Fibroblast of upper back skin (primary cell): ENCODE data around the gene PHF23.

Experiments used
- DNase-seq: peaks from one replicate; pipeline ENCODE4 v3.0.0-alpha.2; 2013

Gene PHF23

DNA sequence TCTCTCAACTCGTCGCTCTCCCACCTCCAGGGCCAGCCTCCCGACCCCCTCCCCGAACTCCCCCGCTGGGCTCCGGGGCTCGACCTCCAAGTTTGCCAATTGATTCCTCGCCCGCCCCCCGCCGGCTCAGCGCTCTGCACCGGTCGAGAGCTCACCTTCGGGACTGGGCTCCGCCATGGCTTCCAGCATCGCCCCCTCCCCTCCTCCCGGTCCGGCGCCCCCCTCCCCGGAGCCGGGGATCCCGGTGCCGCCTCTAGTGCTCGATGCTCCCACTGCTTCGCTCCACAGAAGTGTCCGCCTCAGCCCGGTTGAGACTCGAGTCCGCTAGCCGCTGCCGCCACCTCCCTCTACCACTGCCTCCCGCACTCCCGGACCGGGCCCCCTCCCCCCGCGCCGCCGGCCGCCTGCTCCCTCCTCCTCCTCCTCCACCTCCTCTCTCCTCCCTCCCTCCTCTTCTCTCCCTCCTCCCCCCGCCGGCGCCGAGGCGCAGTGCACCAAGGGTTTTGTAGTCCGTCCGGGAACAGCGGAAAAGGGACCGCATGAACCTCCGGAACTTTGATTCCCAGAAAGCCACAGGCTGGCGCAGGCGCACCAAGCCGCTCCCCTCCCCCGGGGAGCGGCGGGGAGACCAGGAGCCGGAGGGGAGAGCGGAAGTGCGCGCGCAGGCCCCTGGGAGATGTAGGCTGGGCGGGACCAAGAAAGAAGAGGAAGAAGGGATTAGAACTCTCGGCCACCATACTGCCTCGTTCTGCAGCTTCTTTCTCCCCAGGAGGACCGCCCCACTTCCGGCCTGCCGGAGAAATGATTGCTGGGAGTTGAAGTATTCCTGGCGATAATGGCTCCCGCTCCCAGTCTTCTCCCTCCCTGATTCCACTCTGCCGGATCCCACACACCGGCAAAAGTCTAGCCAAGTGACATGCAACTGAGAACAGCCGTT lies at the start of gene PHF23:
Gene PHF23, minus strand, starts transcription at position 367 of the 937 bp plus-strand sequence. Its CDS starts 178 bp downstream, at position 189.
- DNase-seq, result peak; percentile 100

DNA sequence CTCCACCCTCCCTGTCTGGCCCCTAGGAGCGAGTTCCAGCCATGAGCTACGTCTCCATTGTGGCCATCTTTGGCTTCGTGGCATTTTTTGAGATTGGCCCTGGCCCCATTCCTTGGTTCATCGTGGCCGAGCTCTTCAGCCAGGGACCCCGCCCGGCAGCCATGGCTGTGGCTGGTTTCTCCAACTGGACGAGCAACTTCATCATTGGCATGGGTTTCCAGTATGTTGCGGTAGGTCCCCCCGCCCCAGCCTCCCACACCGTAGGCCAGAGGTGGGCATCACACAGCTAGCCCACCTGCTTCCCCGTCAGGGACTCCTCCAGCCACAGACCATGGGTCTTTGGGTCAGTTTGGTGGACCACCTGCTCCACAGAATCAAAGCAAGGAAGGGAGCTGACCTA lies 46.4 kb upstream of the PHF23 start:
- DNase-seq, result no peak

DNA sequence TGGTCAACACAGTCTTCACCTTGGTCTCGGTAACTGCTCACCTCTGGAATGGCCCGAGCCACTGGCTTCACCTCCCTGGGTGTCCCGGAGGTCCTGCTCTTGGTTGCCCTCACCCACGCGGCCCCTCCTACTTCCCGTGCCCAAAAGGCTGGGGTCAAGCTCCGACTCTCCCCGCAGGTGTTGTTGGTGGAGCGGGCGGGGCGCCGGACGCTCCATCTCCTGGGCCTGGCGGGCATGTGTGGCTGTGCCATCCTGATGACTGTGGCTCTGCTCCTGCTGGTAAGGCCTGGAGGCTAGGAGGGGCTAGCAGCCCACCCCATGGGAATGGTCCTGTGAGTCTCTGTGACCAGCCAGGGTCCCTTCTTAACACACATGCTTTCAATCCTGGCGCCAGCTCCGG lies 45.7 kb upstream of the PHF23 start:
- DNase-seq, result no peak

DNA sequence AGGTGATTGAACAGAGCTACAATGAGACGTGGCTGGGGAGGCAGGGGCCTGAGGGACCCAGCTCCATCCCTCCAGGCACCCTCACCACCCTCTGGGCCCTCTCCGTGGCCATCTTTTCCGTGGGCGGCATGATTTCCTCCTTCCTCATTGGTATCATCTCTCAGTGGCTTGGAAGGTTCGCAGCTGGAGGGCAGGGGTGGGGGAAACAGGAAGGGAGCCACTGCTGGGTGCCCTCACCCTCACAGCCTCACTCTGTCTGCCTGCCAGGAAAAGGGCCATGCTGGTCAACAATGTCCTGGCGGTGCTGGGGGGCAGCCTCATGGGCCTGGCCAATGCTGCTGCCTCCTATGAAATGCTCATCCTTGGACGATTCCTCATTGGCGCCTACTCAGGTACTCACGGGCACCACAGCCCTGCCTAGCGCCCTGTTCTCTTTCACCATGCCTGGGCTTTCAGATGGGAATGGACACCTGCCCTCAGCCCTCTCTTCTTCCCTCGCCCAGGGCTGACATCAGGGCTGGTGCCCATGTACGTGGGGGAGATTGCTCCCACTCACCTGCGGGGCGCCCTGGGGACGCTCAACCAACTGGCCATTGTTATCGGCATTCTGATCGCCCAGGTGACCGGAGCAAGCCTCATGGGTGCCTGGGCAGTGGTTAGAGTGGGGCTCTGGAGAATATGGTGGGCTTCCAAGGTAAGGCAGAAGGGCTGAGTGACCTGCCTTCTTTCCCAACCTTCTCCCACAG lies 44.4 kb upstream of the PHF23 start:
- DNase-seq, result no peak

DNA sequence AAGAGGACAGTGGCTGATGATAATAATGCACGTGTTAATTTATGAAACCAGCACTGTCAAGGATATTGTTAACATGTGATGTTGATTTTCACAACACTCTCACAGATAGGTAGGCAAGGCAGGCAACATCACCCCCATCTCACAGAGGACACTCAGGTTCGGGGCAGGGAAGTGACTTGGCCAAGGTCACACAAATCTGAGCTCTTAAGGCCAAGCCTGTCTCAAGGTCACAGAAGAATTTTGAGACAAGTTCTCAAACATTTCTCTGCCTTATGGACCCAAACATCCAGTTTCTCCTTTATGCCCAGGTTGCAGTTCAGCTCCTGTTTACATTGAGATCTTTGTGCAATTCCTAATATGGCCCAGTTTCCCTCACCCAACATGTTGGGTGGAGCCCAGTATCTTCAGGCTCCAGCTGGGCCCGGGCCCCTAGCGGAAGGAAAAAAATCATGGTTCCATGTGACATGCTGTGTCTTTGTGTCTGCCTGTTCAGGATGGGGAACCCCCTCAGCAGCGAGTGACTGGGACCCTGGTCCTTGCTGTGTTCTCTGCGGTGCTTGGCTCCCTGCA lies 43.6 kb upstream of the PHF23 start:
- DNase-seq, result no peak

DNA sequence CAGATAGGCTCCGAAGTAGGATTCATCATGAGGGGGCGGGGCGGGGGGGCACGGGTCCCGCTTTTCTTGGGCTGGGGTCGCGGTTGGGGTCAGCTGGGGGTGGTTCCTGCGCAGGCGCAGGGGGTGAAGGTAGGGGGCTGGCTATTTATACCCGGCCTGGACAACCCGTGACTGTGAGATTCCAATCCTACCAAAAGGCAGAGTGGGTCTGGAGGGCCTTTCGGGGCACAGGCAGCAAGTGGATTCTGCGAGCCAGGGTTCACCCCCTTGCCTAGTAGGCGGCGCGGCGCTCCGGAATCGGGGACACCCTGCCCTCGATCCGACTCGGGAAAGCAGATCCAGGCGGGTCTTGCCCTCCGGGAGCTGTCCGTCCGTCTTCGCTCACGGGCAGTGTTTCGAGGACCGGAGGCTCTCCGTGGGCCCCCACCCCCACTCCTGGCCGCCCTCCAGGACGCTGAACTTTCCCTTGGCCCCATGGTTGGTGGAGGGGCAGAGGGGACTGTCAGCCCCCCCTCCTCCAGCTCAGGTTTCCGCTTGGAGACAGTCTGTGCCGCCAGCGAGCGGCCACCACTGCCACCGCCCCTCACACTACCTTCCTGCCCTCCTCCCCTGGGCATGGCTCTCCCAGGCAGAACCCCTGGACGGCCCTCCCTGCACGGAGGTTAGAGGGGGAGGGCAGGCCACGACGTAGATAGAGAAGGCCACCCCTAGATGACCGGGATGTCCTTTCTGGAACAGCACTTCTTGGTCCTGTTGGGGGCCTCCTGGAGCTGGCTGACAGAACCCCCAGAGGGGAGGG lies 42.9 kb upstream of the PHF23 start:
- DNase-seq, result no peak

DNA sequence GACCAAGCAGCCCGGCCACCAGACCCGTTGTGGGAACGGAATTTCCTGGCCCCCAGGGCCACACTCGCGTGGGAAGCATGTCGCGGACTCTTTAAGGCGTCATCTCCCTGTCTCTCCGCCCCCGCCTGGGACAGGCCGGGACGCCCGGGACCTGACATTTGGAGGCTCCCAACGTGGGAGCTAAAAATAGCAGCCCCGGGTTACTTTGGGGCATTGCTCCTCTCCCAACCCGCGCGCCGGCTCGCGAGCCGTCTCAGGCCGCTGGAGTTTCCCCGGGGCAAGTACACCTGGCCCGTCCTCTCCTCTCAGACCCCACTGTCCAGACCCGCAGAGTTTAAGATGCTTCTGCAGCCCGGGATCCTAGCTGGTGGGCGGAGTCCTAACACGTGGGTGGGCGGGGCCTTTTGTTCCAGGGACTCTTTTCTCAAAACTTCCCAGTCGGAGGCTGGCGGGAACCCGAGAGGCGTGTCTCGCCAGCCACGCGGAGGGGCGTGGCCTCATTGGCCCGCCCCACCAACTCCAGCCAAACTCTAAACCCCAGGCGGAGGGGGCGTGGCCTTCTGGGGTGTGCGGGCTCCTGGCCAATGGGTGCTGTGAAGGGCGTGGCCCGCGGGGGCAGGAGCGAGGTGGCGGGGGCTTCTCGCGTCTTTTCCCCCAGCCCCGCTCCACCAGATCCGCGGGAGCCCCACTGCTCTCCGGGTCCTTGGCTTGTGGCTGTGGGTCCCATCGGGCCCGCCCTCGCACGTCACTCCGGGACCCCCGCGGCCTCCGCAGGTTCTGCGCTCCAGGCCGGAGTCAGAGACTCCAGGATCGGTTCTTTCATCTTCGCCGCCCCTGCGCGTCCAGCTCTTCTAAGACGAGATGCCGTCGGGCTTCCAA lies 42.1 kb upstream of the PHF23 start, which contains the start of gene SLC2A4:
Gene SLC2A4, plus strand, starts transcription at position 645 of the 879 bp plus-strand sequence. Its CDS starts 217 bp downstream, at position 862.
- DNase-seq, result peak; percentile 92

DNA sequence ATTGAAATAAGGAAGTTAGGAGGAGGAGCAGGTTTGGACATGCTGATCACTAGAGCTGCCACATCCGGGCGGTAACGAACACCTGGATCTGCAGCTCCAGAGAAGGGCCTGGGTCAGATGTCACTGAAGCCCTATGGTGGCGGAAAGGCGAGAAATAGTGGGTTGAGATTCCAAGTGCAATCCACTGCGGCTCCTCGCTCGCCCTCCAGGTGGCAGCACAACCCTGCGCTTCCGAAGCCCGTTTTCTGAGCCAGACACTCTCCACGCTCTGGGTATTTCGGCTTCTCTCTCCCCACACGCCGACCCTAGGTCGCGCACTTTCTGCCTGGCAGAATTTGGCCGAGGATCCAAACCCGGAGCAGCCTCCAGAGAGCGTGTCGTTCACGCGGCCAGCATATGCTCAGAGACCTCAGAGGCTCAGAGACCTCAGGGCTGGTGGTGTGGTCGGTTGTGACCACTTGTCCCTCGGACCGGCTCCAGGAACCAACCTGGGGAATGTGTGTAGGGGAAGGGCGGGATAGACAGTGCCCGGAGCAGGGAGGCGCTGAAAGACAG lies 41.3 kb upstream of the PHF23 start:
- DNase-seq, result peak; percentile 62

DNA sequence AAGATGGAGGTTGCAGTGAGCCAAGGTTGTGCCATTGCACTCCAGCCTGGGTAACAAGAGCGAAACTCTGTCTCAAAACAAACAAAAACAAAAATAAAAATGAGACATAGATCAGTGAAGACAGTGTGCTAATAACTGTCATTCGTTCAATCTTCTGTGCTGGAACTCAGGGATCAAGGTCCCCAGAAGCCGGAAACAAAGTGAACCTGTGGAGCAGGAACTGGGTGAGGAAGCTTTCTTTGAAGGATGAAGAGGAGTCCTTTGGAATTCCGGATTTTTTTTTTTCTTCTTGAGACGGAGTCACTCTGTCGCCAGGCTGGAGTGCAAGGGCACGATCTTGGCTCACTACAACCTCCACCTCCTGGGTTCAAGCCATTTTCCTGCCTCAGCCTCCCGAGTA lies 40.2 kb upstream of the PHF23 start:
- DNase-seq, result no peak

DNA sequence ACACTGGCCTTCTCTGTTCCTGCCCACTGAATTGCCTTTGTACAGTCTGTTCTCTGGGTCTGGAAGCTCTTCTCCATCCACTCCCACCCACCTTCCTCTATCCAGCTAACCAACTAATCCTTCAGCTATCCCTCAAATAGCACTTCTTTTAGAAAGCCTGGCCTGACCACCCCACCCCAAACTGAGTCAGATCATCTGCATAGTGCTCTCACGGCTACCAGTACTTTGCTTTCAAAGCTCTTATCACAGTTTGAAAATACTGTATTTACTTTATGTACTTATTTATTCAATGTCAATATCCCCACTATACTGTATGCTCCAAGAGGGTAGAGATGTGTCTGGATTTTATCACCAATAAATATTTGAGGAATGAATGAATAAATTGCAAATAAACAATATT lies 27.5 kb upstream of the PHF23 start:
- DNase-seq, result no peak

DNA sequence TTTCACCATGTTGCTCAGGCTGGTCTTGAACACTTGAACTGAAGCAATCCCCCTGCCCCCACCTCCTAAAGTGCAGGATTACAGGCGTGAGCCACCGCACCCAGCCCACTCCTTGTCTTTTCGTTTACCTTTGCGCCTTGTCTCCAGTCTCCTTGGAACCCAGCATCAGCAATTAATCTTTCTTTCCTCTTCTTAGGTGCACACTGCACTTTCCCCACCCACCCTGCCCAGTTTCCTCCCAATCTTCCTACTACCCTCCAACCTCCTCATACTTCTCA lies 24.5 kb upstream of the PHF23 start:
- DNase-seq, result no peak

DNA sequence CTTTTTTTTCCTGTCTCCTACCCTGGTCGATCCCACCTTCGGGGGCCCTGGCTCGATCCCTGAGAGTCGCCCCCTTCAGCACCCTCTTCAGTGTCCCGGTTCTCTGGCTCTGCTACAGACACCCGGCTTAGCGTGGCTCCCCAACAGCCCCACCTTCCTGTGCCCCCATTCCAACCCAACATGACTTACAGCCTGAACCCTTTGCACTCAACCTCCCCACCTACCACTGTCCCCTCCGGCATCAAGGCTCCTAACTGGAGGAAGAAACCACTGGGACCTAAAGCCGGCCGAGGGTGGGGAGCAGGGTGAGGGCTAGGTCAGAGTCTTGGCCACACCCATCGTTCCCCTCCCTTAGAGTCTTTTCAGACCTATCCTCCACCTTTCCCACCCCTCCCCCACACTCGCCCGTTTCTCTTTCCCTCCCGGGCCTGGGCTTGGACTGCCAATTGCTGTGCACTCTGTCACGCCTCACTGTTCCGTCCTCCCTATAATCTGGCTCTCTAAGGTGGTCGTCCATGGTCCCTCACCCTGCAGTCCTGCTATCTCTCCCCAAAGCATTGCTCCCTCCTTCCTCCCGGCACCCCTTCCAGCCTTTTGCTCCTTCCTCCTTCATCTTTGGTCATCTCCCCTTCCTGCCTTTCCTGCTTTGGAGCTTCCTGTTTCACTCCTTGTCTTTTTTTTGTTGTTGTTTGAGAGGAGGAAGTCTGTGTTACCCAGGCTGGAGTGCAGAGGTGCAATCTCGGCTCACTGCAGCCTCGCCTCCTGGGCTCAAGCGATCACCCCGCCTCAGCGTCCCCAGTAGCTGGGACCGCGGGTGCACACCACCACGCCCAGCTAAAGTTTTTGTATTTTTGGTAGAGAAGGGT lies 23.9 kb upstream of the PHF23 start:
- DNase-seq, result no peak

DNA sequence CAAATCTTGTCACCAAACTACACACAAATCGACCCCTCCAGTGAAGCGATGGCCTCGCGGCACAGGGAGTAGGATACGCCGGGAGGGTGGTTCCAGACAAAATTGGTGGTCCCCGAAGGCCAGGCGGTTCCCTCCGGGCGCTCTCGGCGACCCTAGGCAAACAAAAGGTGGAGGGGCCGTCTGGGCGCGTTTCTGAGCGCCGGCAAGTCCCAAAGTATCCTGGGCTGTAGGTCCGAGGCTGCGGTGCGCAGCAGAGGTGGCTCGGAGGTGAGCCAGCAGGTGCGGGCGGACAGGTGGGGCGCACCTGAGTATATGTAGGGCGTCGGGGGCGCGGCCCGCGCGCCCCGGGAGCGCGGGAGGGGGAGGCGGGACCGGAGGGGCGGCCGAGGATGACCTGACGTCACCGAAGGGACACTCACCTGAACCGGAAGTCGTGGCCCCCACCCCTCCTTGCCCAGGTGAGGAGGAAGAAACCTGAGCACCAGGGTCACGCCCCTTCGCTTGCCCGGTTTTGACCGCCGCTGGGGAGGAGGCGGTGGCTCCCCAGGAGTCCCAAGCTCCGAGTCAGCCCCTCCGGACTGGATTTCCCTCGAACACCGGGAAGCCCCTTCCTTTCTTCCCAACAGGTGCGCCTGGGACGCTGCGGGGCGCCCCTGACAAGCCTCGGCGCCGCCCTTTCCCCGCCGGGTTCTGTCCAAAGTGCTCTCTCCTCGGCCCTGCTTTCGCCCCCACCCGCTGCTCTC lies 23.1 kb upstream of the PHF23 start, which contains the start of gene CLDN7:
Gene CLDN7, minus strand, starts transcription at position 287 of the 743 bp plus-strand sequence. CDS start 435 bp downstream, outside the sequence.
- no peak for DNase-seq

DNA sequence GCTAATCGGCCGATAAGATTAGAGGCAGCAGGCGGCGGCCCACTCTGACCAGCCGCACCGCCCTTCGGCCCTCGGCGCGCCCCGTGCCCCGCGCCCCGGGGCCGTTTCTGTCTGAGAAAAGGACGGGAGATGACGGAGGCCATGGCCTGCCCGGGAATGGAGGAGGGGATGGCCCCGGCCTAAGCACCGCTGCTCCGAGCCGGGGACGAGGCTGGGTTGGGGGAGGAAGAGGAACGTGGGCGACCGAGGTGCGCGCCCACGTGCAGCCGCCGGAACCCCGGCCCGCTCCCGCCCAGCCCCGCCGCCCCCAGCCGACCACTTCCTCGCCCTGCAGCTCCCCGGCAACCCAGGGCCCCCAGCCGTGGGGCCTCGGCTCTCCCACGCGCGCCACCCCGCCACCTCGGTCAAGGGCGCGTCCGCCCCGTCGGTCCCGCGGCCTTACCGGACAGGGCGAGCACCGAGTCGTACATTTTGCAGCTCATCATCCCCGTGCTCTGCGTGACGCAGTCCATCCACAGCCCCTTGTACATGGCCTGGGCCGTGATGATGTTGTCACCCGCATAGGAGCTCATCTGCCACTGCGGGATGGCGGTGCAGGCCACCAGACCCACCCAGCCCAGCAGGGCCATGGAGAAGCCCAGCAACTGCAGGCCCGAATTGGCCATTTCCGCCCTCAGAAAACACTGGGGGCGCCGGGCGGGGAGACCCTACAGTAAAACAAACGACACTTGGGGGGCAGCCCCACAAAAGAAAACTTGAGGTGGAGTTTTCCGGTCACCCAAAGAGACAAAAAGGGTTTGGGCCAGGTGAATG lies 22.3 kb upstream of the PHF23 start:
- no peak for DNase-seq

DNA sequence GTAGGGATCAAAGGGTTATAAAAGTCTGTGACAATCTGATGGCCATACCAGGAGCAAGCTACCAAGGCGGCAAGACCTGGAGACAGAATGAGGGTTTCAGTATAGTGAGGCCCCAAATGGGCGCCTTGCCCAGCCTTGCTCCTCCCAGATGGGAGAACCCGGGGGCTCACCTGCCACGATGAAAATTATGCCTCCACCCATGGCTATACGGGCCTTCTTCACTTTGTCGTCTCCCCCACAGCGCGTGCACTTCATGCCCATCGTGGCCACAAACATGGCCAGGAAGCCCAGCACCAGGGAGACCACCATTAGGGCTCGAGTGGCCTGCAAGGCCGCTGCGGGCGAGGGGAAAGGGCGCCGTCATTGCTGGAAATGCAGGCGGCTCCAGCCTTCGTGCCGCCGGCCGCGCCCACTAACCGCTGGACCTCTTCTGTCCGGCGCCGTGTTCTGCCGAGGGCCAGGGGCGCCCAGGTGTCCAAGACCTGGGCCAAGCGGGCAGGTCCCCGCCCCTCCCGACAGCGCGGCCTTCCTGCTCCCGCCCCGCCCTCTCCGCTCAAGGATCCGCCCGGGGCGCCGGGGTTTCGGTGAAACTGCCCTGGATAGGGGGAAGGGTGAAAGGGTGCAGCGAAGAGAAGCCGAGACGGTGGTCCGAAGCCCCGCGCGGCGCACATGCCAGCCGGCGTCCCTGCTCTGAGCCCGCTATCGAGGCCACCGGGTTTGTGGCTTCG lies 21.6 kb upstream of the PHF23 start:
- no peak for DNase-seq

DNA sequence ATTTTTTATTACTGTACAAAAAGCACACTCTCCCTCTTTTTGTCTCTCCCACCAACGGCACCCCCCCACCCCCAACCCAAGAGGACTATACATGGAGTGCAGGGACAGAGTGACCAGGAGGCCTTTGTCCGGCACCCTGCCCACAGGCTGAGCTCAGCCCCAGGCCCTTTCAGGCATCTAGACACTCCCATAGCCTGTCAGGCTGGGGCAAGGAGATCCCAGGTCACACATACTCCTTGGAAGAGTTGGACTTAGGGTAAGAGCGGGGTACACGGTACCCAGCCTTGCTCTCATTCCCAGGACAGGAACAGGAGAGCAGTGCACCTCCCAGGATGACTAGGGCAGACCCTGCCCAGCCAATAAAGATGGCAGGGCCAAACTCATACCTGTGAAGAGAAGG lies 20.9 kb upstream of the PHF23 start:
- no peak for DNase-seq

DNA sequence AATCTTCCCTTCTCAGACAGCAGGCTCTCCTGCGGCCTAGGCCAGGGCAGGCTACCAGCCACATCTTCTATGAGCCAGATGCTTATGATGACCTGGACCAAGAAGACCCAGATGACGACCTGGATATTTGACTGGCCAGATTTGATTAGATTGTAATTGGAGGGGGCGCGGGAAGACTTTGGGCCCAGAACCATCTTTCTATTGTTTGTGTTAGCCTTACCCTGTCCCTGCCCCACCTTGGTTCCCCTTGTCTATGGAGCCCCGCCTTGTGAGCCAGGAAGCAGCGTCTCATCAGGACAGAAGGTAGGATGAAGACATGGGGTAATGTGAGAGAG lies 20.3 kb upstream of the PHF23 start:
- DNase-seq, result no peak
